Measurements from ENCODE around the gene TUFT1. TPM values are rescaled to one million over a fixed set of nuclear protein-coding genes. Genes with fewer than 3 reads are reported as not detected.

Gene TUFT1
- total RNA-seq, 1 experiment from 2014 or later: 34.9 TPM

- peak in 1 of 2 experiments; percentile 34 for DNase-seq
- BruUV-seq (replicated peaks): no TSS peak
- peak overlapping the region; percentile 98 for H3K4me3 ChIP-seq (ENCODE audit: low read depth, low read length)
- Mint-ChIP-seq H3K9me3 (ENCODE audit: unreplicated experiment) (no peaks in the 10 kb centered on the region), H3K27ac (ENCODE audit: unreplicated experiment) (peak overlapping the region; percentile 91), H3K4me1 (ENCODE audit: low read depth, unreplicated experiment) (peaks cover 38% of the 10 kb centered on the region), H3K27me3 (ENCODE audit: insufficient read depth, unreplicated experiment) (no peaks in the 10 kb centered on the region), H3K4me3 (ENCODE audit: unreplicated experiment) (peak overlapping the region; percentile 98), H3K36me3 (ENCODE audit: insufficient read depth, unreplicated experiment) (peaks cover 19% of the 10 kb centered on the region)
- no peak for TF ChIP-seq CTCF (IDR thresholded peaks at IDR 0.05; ENCODE audit: insufficient read depth in 1 of 2, low read depth in 1 of 2, low read length in 1 of 2, severe bottlenecking in 1 of 2, unreplicated experiment in 1 of 2)
- no peaks in the 10 kb centered on the region for H3K27me3 ChIP-seq (replicated peaks; ENCODE audit: control insufficient read depth, insufficient read depth, low read length)
- POLR2A ChIA-PET: interaction anchor here (0.7 to 1.9 kb wide), 5 partner anchors 7 to 73 kb away, joined by 5 to 8 read pairs (median 7); partner anchors contain the start of gene TUFT1
- H3K36me3 ChIP-seq (ENCODE audit: control insufficient read depth, insufficient read depth, low read length): no peaks in the 10 kb centered on the region; the same call in 1 of the 2 replicates
- peaks cover 23% of the 10 kb centered on the region for H3K4me1 ChIP-seq
- CTCF ChIA-PET: interaction anchor here (0.5 to 0.9 kb wide), 4 partner anchors 13 to 60 kb away, joined by 3 to 8 read pairs (median 4); no protein-coding TSS in a partner anchor
- intact Hi-C loops (cut with micrococcal nuclease; ENCODE audit: unreplicated experiment): loop anchor here (5.0 kb wide), 1 partner anchor 415 kb away; the partner anchor contains the start of gene PIP5K1A
- no peaks in the 10 kb centered on the region for H3K9me3 ChIP-seq
Measured at GRCh38 chr1:151612501-151613281, 72.6 kb downstream of the TUFT1 start.

GRCh38 chr1:151613282-151613780 lies 73.2 kb downstream of the TUFT1 start:
- no peaks in the 10 kb centered on the region; the same call in 1 of the 2 replicates for H3K36me3 ChIP-seq (ENCODE audit: control insufficient read depth, insufficient read depth, low read length)
- CTCF ChIA-PET: no interaction called here
- Mint-ChIP-seq H3K27ac (ENCODE audit: unreplicated experiment) (peak overlapping the region; percentile 91), H3K36me3 (ENCODE audit: insufficient read depth, unreplicated experiment) (peaks cover 19% of the 10 kb centered on the region), H3K27me3 (ENCODE audit: insufficient read depth, unreplicated experiment) (no peaks in the 10 kb centered on the region), H3K9me3 (ENCODE audit: unreplicated experiment) (no peaks in the 10 kb centered on the region), H3K4me3 (ENCODE audit: unreplicated experiment) (peak overlapping the region; percentile 98), H3K4me1 (ENCODE audit: low read depth, unreplicated experiment) (peaks cover 33% of the 10 kb centered on the region)
- DNase-seq: no peak
- no TSS peak for BruUV-seq (replicated peaks)
- POLR2A ChIA-PET: no interaction called here
- H3K4me1 ChIP-seq: peaks cover 23% of the 10 kb centered on the region
- intact Hi-C loops (cut with micrococcal nuclease; ENCODE audit: unreplicated experiment): loop anchor here (5.0 kb wide), 1 partner anchor 416 kb away; the partner anchor contains the start of gene PIP5K1A
- H3K27me3 ChIP-seq (replicated peaks; ENCODE audit: control insufficient read depth, insufficient read depth, low read length): no peaks in the 10 kb centered on the region
- H3K4me3 ChIP-seq (ENCODE audit: low read depth, low read length): peak overlapping the region; percentile 98
- TF ChIP-seq CTCF (IDR thresholded peaks at IDR 0.05; ENCODE audit: insufficient read depth in 1 of 2, low read depth in 1 of 2, low read length in 1 of 2, severe bottlenecking in 1 of 2, unreplicated experiment in 1 of 2): no peak
- no peaks in the 10 kb centered on the region for H3K9me3 ChIP-seq

- peaks cover 19% of the 10 kb centered on the region for H3K36me3 Mint-ChIP-seq (ENCODE audit: insufficient read depth, unreplicated experiment)
- ChIA-PET POLR2A (no interaction called here), CTCF (no interaction called here)
- peaks cover 31% of the 10 kb centered on the region for H3K4me1 ChIP-seq
- no peaks in the 10 kb centered on the region for H3K27me3 Mint-ChIP-seq (ENCODE audit: insufficient read depth, unreplicated experiment)
- DNase-seq: no peak
- no peak overlapping the region for H3K27ac Mint-ChIP-seq (ENCODE audit: unreplicated experiment)
- intact Hi-C loops (cut with micrococcal nuclease; ENCODE audit: unreplicated experiment): no loop called here
- H3K4me3 ChIP-seq (ENCODE audit: low read depth, low read length): no peak overlapping the region
- no peaks in the 10 kb centered on the region for H3K9me3 Mint-ChIP-seq (ENCODE audit: unreplicated experiment)
- no peak for TF ChIP-seq CTCF (IDR thresholded peaks at IDR 0.05; ENCODE audit: insufficient read depth in 1 of 2, low read depth in 1 of 2, low read length in 1 of 2, severe bottlenecking in 1 of 2, unreplicated experiment in 1 of 2)
- H3K27me3 ChIP-seq (replicated peaks; ENCODE audit: control insufficient read depth, insufficient read depth, low read length): no peaks in the 10 kb centered on the region
- peak overlapping the region; percentile 10 for H3K4me3 Mint-ChIP-seq (ENCODE audit: unreplicated experiment)
- no TSS peak for BruUV-seq (replicated peaks)
- H3K9me3 ChIP-seq: no peaks in the 10 kb centered on the region
- peaks cover 43% of the 10 kb centered on the region for H3K4me1 Mint-ChIP-seq (ENCODE audit: low read depth, unreplicated experiment)
- no peaks in the 10 kb centered on the region; the same call in 1 of the 2 replicates for H3K36me3 ChIP-seq (ENCODE audit: control insufficient read depth, insufficient read depth, low read length)
Measured at GRCh38 chr1:151615711-151616504, 75.8 kb downstream of the TUFT1 start.

All from Caco-2 (cell line).